Type B pancreatic cell (in vitro differentiated cells): ENCODE results near the gene PRKN. TPM values are rescaled to one million over a fixed set of nuclear protein-coding genes. Genes with fewer than 3 reads are reported as not detected.
A peak's percentile ranks its signal among the peaks of the same experiment; 100 is the strongest.

Experiments
- DNase-seq: peaks from one replicate; pipeline ENCODE4 v3.0.0; 2021; ENCODE audit warnings: mixed read lengths; ENCODE audit not compliant: unreplicated experiment; ENCODE audit errors: extremely low spot score
- H3K27ac Mint-ChIP-seq: 2 replicates; pipeline ENCODE4 v1.8.0; 2021; ENCODE audit warnings: mild to moderate bottlenecking, mixed read lengths
- H3K27me3 Mint-ChIP-seq: 2 replicates; pipeline ENCODE4 v1.8.0; 2021; ENCODE audit warnings: mixed read lengths
- H3K36me3 Mint-ChIP-seq: 2 replicates; pipeline ENCODE4 v1.8.0; 2021; ENCODE audit warnings: mixed read lengths
- H3K4me1 Mint-ChIP-seq: one replicate; pipeline ENCODE4 v1.8.0; 2021; ENCODE audit warnings: mixed read lengths; ENCODE audit not compliant: unreplicated experiment
- H3K4me3 Mint-ChIP-seq: 2 replicates; pipeline ENCODE4 v1.8.0; 2021; ENCODE audit warnings: mild to moderate bottlenecking, mixed read lengths
- H3K9me3 Mint-ChIP-seq: 2 replicates; pipeline ENCODE4 v1.8.0; 2021; ENCODE audit warnings: mixed read lengths
- CTCF ChIP-seq: fragments of 200-600 bp; sonication (generic); conservative IDR thresholded peaks from 2 replicates; pipeline ENCODE4 v1.5.0; 2021; ENCODE audit warnings: antibody characterized with exemption, mild to moderate bottlenecking
- total RNA-seq: library from RNA; stranded (reverse); gene quantifications from 2 replicates; pipeline ENCODE4 v1.2.1, GENCODE V29; 2021; ENCODE audit warnings: low replicate concordance

PRKN gene
- total RNA-seq, 1 donor from 2014 or later: 6.2 TPM

DNA sequence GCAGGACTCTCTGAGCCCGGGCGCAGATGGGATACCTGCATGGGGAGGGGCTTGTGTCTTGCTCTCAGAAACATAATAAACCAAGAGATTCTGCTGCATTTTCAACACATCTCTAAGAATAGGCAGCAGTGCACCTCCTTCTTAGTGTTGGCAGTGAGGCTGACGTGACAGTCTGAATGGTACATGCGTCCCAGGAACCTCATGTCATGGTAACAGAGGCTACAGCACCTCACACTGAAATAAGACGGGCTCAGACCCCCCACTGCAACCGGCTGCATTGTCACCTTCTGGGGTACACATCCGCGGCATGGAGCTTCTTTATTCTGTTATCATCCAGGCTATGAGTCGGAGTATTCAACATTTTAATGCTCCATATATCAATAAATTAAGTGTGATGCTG lies 1056.4 kb downstream of the PRKN start:
- no peak overlapping the region for H3K27ac Mint-ChIP-seq
- H3K36me3 Mint-ChIP-seq: no peaks in the 10 kb centered on the region
- no peaks in the 10 kb centered on the region for H3K9me3 Mint-ChIP-seq
- DNase-seq: no peak
- no peaks in the 10 kb centered on the region for H3K4me1 Mint-ChIP-seq
- TF ChIP-seq CTCF: no peak
- H3K4me3 Mint-ChIP-seq: no peak overlapping the region
- H3K27me3 Mint-ChIP-seq: no peaks in the 10 kb centered on the region

DNA sequence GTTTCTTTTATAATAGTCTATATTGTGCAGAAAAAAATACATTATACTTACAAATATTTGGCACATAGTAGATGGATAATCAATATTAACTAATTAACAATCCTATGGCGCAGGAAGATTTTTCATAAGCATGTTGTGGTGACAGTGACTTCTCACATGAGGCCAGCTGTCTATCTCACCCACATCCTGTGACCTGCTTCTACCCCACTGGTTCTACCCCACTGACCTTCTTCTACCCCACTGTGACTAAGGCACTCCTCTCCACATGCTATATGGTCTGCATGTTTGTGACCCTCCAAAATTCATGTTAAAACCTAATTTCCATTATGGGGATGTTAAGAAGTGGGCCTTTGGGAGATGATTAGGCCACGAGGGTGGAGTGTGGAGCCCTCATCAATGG lies 1058.9 kb downstream of the PRKN start:
- Mint-ChIP-seq H3K27me3 (no peaks in the 10 kb centered on the region), H3K36me3 (no peaks in the 10 kb centered on the region), H3K27ac (no peak overlapping the region), H3K4me3 (no peak overlapping the region), H3K9me3 (peaks cover 4% of the 10 kb centered on the region), H3K4me1 (no peaks in the 10 kb centered on the region)
- no peak for TF ChIP-seq CTCF
- no peak for DNase-seq

GRCh38 chr6:161667957-161668356 lies 1059.6 kb downstream of the PRKN start:
- Mint-ChIP-seq H3K36me3 (no peaks in the 10 kb centered on the region), H3K27ac (no peak overlapping the region), H3K4me1 (no peaks in the 10 kb centered on the region), H3K9me3 (peaks cover 4% of the 10 kb centered on the region), H3K4me3 (no peak overlapping the region), H3K27me3 (no peaks in the 10 kb centered on the region)
- DNase-seq: no peak
- no peak for TF ChIP-seq CTCF

DNA sequence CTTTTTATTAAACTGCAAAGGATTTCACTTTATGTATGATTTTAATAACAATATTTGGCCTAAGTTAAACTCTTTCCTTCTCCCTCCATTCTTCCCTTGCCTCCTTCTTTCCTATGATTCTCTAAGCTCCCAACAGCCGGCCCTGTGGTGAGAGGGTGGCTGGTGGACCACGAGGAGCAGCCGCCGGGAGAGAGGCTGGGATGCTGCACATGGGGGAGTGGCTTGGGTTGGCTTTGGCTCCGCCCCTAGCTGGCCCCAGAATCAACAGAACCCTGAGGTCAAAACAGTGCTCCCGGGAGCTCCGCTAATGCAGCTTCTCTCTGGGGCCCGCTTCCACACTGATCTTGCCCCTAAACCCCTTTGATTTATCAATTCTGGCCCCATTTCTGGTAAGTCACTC lies 1063.9 kb downstream of the PRKN start:
- H3K4me3 Mint-ChIP-seq: no peak overlapping the region
- H3K36me3 Mint-ChIP-seq: no peaks in the 10 kb centered on the region
- H3K27me3 Mint-ChIP-seq: peaks cover 3% of the 10 kb centered on the region
- H3K9me3 Mint-ChIP-seq: peaks cover 4% of the 10 kb centered on the region
- TF ChIP-seq CTCF: no peak
- no peaks in the 10 kb centered on the region for H3K4me1 Mint-ChIP-seq
- no peak overlapping the region for H3K27ac Mint-ChIP-seq
- DNase-seq: no peak

DNA sequence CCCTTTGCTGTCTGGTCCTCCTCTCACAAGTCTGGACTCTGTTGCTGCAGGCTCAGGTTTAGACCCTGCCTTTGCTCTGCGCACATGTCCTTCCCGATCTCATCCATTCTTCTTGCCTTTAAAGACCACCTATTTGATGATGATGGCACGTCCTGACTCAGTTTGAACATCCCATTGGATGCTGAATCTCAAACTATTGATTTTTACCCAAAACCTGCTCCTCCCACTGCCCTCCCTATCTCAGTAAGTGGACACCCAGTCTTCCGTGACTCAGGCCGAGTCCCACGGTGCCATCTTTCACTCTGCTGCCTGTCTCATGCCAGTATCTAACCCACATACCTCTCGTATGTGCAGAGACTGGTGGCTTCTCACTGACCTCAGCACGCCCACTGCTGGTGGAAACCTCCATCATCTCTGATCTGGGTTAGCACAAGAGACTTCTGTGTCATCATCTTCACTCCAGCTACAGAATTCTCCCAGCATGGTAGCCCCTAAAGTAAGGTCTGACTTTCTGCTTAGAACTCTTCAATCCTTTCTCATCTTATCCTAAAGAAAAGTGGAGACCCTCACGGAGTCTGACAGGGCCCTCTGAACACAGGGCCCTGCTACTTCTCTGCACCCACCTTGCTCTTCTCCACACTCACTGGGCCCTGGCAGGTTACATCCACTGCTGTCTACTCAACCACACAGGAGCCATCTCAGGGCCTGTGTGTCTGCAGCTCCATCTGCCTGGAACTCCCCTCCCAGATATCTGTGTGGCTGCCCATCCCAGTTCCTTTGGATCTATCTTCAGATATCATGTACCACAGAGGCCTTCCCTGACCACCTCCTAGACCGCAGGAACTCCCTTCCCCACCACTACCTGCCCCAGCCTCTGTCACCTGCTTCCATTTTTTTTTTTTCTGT lies 1066.6 kb downstream of the PRKN start:
- H3K4me3 Mint-ChIP-seq: no peak overlapping the region
- no peaks in the 10 kb centered on the region for H3K36me3 Mint-ChIP-seq
- peaks cover 5% of the 10 kb centered on the region for H3K4me1 Mint-ChIP-seq
- TF ChIP-seq CTCF: no peak
- H3K27ac Mint-ChIP-seq: no peak overlapping the region
- peak; percentile 42 for DNase-seq
- H3K27me3 Mint-ChIP-seq: peaks cover 10% of the 10 kb centered on the region
- peaks cover 10% of the 10 kb centered on the region for H3K9me3 Mint-ChIP-seq
